GM18909 (cell line): ENCODE results near the gene WDFY1.

Experiments
- ATAC-seq: cut with Tn5 transposase; IDR thresholded peaks from one replicate; pipeline ENCODE4 v1.9.1; 2021; ENCODE audit warnings: mild to moderate bottlenecking; ENCODE audit not compliant: unreplicated experiment, poor library complexity

Gene WDFY1

GRCh38 chr2:223826995-223827394 lies 118.1 kb downstream of the WDFY1 start:
- ATAC-seq: no peak
